KBM-7 (cell line): Measurements from ENCODE around the gene DHX35.
A peak's percentile ranks its signal among the peaks of the same experiment; 100 is the strongest.
"Not testable (repeated sequence)": the region's sequence is repeated elsewhere in the genome, so short reads cannot be mapped to it uniquely, and the experiment has no call there.

Source experiments
- DNase-seq: peaks from one replicate; pipeline ENCODE4 v3.0.0-alpha.2; 2015
- in situ Hi-C: fragments of 300-500 bp; cut with MboI; formaldehyde crosslinking; loops from 2 replicates; pipeline ENCODE4 v1.14.3; 2020; ENCODE audit warnings: low sequenced_read_pairs, low pct_unique_long_range_greater_than_20kb, mixed read lengths

The DHX35 gene

DNA sequence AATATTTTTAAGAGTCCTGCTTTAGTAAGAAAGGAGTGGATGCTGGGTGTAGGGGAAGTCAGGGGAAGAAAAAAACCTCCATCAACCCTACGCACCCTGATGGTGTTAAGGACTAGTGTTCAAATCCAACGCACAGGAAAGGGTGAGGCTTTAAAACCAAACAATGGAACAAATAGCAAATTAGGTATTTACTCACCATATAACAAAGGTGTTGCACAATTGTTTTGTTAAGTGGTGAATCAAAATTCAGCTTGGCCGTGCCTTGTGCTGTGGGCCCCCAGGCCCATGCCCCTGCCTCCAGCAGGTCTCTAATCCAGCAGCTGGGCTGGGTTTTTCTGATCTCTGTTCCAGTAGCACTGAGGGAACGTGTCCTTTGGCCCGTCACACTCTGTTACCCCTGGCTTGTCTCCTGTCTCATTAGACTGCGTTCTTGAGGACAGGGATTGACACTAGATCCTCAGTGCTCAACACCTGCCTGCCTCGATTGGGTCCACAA lies 24.1 kb upstream of the DHX35 start:
- in situ Hi-C loops, result no loop called here

GRCh38 chr20:38939686-38940085 lies 22.5 kb upstream of the DHX35 start:
- DNase-seq, result no peak
- in situ Hi-C loops, result no loop called here

More for the DNA sequence above, 24.1 kb upstream of the DHX35 start:
- DNase-seq, result no peak

- in situ Hi-C loops, result no loop called here
- DNase-seq, result no peak
These were observed 21.5 kb upstream of the DHX35 start for GRCh38 chr20:38940644-38941043.

- no peak for DNase-seq
- in situ Hi-C loops, result no loop called here
These were observed 20.3 kb upstream of the DHX35 start for GRCh38 chr20:38941726-38942389.

GRCh38 chr20:38945012-38945411 lies 17.1 kb upstream of the DHX35 start:
- no peak for DNase-seq
- in situ Hi-C loops, result no loop called here

DNA sequence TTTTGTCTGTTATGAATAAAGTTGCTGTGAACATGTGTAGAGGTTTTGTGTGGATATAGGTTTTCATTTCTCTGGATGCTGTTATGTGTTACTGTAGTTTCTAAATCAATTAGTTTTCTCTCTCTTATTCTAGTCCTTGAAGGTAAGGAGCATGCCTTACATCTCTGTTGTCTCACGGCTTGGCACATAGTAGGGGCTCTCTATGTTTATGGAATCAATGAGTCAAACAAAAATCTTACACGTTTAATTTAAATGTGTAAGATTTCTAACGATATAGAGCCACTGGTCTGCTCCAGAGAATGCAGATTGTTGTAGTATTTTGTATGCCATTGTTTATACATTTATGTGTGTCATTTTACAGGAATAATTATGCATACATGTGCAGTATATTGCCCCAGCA lies 15.3 kb upstream of the DHX35 start:
- in situ Hi-C loops, result no loop called here
- no peak for DNase-seq

DNA sequence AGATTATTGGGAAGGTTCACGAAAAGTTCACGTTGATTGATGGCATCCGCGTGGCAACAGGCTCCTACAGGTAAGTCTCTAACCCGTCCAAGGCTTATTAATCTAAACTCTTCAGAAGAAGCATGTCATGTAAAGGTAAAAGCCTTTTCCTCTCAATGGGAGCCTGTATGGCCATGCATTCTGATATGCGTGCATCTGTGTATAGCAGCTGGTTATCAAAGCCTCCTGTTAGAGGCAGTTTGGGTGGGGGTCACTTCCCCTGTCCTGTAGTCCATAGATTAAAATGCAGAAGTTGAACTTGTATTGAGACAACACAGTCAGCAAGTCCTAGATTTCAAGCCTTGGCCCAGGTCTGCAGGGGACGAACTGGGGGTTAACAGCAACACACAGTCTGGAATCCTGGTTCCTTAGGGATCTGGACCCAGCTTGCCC lies 14.2 kb upstream of the DHX35 start:
- in situ Hi-C loops, result no loop called here
- peak; percentile 19 for DNase-seq

GRCh38 chr20:38950254-38950653 lies 11.9 kb upstream of the DHX35 start:
- DNase-seq, result no peak
- in situ Hi-C loops, result no loop called here

GRCh38 chr20:38951611-38952010 lies 10.5 kb upstream of the DHX35 start:
- in situ Hi-C loops, result no loop called here
- no peak for DNase-seq

- no peak for DNase-seq
- in situ Hi-C loops, result no loop called here
These were observed 10.0 kb upstream of the DHX35 start for GRCh38 chr20:38952153-38952552.

DNA sequence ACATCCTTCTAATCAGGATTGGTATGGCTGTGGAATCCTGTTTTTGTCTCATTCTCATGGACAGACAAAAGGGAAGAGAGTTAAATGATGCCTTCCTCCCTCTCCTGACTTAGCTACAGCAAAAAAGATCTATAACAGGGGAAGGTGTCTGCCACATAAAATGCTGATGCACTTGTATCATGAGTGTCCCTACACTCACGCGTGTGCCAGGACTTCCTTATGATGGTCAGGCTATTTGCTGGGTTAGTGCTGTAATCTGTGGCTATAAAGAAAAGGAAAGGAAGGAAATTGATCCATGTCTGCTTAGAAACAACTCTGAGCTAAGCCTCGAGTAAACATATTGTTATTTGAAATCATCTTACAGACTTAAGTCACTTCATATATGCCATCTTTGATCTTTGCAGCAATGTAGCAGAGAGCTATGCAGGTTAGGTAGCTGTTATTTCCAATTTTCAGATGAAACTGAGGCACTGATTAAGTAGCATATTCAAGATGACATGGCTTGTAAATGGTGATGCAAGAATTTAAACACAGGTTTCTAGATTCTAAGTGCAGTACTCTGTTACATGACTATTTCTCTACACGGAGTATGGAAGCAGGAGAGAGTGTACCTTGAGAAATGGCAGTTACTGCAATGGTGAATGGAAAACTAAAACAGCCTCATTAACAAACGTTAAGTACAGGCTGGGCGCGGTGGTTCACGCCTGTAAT lies 8.4 kb upstream of the DHX35 start:
- no peak for DNase-seq
- in situ Hi-C loops, result no loop called here

DNA sequence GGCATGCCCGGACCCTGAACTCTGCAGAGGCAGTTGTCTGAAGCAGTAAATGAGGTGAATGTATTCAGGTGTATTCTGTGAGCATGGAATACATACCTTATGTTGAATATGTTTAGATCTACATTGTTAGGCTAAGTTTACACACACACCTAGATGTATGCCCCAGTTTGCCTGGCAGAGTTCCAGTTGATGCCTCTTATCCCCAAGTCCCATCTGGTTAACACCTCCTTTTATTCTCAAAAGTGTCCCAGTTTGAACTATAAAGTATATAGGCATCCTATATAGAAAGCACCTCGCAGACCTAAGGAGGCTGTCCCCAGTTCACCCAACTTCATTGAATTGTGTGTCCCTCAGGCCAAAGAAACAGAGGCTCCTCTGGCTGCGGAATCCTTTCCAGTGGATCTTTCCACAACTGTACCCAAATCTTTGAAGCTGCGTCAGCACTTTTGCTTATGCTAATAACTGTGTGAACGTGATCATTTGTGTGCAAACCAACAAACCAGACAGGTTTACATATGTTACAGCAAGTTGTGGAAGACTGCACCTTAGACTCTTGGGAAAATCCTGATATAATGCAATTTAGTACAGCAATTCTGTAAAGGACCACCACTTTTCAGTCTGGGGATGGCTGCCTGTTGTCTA lies 4.8 kb upstream of the DHX35 start:
- DNase-seq, result no peak
- in situ Hi-C loops, result no loop called here

DNA sequence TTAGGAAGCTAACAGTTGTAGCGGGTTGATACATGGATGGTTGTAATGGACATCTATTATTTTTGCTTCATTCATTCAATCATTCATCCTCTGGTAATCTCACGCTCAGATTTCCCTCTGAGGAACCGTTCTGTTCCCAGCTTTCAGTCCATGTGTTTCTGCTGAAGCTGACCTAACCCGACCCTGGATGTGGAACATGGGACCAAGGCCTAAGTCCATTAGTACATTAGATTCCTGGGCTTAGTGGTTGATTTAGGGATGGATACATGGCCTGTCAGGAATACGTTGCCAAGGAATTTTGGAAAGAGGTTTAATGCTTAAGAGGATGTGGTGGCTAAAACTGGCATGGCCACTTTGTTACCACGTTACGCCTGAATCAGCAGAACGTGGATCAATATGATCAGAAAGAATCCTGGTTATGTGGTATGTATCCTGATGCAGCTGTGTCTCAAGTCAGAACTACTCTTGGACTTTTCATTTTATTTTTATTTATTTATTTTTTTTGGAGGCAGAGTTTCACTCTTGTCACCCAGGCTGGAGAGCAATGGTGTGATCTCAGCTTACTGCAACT lies 4.1 kb upstream of the DHX35 start:
- no peak for DNase-seq
- in situ Hi-C loops, result no loop called here

GRCh38 chr20:38960187-38960687 lies 1.9 kb upstream of the DHX35 start:
- in situ Hi-C loops, DNase-seq: not testable (repeated sequence)

- no peak for DNase-seq
- in situ Hi-C loops, result no loop called here
These were observed 557 bp upstream of the DHX35 start for GRCh38 chr20:38961530-38962043.

- DNase-seq, result peak; percentile 46
- in situ Hi-C loops, result no loop called here
These were observed 821 bp downstream of the DHX35 start for GRCh38 chr20:38962928-38963401.

GRCh38 chr20:38963745-38964144 lies 1.6 kb downstream of the DHX35 start:
- in situ Hi-C loops, result no loop called here

GRCh38 chr20:38965264-38965663 lies 3.1 kb downstream of the DHX35 start:
- in situ Hi-C loops, result no loop called here
- DNase-seq, result no peak

More at GRCh38 chr20:38963745-38964144, 1.6 kb downstream of the DHX35 start:
- no peak for DNase-seq

DNA sequence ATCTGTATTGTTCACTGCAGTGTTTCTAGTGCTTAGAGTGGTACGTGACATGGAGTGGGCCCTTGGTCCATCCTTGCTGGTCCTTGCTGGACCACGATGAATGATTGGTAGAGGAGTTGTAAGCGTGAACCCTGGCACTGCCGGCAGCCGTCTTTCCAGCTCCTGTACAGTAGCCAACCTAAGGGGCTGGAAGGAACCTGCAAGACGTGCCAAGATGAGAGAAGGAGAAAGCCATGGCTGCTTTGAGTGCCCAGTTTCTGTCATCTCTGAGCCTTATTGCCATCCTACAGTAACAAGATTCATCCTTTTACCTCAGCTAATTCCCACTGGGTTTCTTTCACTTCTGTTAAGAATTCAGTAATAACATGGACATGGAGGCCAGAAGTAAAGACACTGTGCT lies 5.9 kb downstream of the DHX35 start:
- DNase-seq, result no peak
- in situ Hi-C loops, result no loop called here
